Midbrain (tissue), 1 donor: ENCODE data around the gene INHBC.
"Not testable (repeated sequence)": the region's sequence is repeated elsewhere in the genome, so short reads cannot be mapped to it uniquely, and the experiment has no call there.

Source experiments
- DNase-seq: peaks from one replicate; lab custom pipeline; 2025; lab: John Stamatoyannopoulos, UW

Gene INHBC

DNA sequence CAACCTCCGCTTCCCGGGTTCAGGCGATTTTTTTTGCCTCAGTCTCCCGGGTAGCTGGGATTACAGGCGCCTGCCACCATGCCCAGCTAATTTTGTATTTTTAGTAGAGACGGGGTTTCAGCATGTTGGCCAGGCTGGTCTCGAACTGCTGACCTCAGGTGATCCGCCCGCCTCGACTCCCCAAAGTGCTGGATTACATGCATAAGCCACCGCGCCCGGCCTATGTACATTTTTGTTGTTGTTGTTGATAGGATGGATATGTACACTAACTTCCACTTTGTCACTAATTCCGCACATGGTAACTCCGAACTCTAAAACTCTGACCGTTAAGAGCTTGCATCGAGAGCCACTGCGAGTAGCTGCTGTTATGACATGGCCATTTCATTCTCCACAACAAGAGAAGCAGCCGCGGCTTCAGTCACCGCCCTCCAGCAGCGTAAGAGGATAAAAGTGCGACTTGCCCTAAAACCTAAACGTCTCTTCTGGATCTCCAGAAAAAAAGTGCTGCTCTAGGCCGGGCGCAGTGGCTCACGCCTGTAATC lies 52.5 kb downstream of the INHBC start:
- DNase-seq = no peak

DNA sequence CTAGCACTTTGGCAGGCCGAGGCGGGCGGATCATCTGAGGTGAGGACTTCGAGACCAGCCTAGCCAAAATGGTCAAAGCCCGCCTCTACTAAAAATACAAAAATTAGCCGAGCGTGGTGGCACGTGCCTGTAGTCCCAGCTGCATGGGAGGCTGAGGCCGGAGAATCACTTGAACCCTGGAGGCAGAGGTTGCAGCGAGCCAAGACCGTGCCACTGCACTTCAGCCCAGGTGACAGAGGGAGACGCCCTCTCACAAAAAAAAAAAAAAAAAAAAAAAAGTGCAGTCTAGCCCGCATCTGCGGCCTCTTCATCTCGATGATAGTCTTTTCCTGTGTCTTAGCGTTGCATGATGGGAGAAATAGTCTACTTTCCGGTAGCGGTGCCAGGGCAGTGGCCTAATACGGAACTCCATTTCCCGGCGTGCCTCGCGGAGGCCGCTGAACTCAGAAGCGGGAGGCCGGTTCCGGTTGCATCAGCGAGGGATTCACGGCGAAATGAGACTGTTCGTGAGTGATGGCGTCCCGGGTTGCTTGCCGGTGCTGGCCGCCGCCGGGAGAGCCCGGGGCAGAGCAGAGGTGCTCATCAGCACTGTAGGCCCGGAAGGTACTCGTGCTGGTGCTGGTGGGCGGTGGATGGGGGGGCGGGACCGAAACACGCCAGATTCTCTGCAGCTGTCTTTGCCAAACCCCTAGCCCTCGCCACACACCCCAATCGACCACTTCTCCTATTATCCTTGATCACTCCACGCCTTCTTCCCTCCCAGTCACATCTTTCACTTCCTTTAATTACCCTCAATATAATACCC lies 53.2 kb downstream of the INHBC start, which contains the start of gene MARS1:
Gene MARS1, plus strand, starts transcription at position 472 of the 805 bp plus-strand sequence. Its CDS starts 23 bp downstream, at position 495.
- DNase-seq = peak; percentile 98

DNA sequence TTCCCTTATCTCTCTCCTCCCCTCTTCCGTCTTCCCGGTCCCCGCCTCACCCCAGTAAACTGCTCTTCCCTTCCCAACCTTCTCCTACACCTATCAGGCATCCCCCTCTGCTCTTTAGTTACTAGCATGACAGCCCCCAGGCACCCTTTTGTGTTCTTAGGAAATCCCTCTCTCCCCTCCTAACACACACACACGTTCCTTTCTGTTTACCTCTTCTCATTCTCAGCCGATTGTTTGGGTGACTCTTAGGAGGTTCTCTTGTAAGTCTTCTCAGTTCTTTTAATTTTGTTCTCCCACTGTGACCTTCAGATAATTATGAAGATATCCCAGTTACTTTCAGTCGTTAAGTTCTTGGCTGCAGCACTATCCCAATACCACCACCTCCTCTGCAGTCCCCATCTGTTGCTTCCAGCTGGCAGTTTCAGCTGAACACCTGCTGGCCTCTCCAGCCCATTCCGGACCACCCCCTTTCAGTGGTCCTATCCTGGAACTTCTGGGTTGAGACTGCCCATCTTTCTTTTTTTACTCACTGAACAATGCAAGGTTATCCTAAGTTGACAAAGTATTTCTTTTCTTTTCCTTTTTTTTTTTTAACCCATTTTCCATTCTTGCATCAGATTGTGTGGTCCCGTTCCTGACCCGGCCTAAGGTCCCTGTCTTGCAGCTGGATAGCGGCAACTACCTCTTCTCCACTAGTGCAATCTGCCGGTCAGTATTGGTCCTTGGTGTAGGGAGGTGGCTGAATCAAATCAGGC lies 54.0 kb downstream of the INHBC start:
- no peak for DNase-seq

DNA sequence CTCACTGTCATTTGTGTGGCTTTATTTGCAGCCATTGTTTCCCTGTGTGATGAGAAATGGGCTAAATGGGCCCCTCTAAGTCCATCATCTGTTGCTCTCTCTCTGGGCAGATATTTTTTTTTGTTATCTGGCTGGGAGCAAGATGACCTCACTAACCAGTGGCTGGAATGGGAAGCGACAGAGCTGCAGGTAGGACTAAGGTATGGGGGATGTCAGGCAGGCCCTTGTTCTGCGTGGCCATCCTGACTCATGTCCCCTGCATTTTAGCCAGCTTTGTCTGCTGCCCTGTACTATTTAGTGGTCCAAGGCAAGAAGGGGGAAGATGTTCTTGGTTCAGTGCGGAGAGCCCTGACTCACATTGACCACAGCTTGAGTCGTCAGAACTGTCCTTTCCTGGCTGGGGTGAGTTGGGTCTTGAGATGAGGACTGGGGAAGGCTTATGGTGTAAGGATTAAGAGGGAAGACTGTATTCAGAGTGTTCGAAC lies 54.6 kb downstream of the INHBC start:
- DNase-seq = no peak

DNA sequence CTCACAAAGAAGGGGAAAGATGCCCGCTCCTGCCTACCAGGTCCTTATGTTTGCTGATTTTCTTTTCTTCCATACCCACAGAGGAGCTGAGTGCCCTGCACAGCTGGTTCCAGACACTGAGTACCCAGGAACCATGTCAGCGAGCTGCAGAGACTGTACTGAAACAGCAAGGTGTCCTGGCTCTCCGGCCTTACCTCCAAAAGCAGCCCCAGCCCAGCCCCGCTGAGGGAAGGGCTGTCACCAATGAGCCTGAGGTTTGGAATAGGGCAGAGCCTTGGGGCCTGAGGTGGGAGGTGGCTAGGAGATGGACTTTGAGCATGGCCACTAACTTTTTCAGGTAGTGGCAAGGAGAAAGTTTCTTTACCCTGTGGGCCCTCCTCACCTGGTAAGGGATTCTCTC lies 55.5 kb downstream of the INHBC start:
- no peak for DNase-seq

DNA sequence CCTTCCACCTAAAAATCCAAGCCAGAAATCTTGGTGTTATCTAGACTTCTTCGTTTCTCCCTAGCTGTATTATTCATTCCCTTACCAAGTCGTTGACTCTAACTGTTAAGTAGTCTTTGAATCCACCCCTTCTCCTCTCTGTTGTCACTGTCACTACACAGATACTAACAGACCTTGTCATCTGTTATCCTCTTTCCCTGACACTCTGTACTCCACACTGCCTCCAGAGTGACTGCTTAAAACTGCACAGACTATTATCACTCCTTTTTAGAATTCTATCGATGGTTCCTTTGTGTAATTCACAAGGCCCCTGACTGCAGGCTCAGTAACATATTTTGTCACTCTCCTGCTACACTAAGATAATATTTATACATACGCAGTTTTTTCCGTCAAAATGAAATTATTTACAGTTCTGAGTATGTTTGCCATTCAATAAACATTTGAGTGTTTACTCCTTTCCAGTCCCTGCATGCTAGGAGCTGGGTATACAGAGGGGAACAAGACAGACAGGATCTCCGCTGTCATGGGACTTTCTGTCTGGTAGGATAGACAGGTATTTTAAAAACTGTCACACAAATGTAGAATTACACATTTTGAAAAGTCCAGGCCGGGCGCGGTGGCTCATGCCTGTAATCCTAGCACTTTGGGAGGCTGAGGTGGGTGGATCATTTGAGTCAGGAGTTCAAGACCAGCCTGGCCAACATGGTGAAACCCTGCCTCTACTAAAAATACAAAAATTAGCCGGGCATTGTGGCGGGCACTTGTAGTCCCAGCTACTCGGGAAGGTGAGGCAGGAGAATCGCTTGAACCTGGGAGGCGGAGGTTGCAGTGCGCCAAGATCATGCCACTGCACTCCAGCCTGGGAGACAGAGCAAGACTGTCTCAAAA lies 57.1 kb downstream of the INHBC start:
- DNase-seq = no peak

DNA sequence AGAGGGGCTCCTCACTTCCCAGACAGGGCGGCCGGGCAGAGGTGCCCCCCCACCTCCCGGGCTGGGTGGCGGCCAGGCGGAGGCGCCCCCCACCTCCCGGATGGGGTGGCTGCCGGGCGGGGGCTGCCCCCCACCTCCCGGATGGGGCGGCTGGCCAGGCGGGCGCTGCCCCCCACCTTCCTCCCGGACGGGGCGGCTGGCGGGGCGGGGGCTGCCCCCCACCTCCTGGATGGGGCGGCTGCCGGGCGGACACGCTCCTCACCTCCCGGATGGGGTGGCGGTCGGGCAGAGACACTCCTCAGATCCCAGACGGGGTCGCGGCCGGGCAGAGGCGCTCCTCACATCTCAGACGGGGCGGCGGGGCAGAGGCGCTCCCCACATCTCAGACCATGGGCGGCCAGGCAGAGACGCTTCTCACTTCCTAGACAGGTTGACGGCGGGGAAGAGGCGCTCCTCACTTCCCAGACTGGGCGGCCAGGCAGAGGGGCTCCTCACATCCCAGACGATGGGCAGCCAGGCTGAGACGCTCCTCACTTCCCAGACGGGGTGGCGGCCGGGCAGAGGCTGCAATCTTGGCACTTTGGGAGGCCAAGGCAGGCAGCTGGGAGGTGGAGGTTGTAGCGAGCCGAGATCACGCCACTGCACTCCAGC lies 60.6 kb downstream of the INHBC start:
- not testable (repeated sequence) for DNase-seq

DNA sequence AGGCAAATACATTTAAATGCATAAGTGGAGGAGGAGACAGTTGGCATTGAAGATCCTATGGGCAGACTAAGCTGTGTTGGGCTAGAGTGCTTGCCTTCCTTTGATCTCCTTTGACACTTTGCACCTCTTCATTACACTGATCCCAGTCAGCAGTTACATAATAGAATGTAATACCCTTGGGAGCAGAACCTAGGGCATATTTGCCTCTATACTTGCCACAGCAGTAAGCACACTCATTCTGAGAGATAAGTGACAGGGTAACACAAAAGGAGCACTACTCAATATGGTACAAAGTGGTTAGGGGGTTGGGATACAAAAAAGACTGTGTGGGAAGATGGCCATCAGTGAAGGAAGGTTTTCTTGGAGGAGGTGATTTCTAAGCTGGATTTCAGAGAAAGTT lies 62.2 kb downstream of the INHBC start:
- DNase-seq = no peak

DNA sequence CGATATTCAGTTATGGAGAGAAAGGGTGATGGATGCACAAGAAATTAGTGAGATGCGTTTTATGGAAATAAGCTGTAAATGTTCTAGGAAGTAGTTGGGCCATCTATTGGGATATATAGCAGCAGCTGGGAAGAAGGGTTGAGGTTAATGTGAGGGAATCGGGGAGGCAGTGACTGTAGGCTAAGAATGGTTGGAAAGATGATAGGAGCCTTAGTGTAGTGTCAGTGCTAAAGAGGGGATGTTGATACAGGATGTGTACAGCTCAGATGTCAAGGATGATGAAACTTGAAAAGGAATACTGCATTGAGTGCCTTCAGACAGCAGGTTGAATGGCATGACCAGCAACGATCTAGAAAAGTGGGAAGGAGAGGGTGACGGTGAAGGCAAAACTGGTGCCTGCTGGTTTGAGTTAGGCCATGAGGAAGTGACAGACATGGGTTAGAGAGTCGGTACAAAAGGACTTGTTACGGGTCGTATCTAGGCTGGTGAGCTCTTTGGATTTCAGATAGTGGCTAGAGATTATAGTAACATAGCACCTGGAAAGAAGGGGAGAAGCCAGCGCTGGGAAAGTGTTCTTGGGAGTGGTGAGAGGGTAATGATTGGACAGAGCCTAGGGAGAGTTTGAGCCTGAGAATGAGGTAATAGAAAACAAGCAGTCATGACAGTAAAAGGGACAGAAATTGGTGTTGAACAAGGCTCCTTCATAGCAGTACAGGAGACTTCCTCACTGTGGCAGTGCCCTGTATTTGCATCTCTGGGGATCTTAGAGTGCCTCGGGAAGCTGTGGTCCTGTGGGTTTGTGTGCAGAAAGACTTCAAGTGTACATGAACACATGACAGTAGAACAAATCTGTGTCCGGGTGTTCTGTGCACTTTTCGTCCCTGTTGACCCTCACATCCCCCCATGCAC lies 62.9 kb downstream of the INHBC start:
- DNase-seq = no peak

DNA sequence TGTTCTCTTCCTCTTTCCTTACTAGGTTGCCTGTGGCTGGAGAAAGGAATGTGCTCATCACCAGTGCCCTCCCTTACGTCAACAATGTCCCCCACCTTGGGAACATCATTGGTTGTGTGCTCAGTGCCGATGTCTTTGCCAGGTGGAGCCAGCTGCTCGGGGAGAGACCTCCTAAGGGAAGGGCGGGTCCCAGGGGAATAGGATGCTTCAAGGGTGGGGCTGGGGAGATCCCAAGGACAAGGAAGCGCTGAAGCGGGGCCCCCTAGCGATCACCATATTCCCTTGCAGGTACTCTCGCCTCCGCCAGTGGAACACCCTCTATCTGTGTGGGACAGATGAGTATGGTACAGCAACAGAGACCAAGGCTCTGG lies 63.5 kb downstream of the INHBC start:
- no peak for DNase-seq

DNA sequence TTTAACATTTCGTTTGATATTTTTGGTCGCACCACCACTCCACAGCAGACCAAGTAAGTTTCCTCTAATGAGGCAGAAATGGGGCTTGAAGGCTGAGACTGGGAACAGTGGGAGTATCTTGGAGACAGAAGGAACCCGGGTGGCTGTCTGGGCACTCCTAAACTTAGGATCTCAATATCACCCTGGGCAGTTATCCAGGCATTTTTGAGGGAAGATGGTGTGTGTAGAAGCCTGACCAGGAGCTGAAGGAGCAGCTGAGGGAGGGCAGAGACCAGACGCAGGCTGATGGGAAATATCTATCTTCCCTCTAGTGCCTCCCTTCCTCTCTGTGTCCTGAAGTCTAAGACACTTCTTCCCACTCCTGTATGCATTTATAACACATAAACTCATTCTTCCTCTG lies 64.0 kb downstream of the INHBC start:
- no peak for DNase-seq

DNA sequence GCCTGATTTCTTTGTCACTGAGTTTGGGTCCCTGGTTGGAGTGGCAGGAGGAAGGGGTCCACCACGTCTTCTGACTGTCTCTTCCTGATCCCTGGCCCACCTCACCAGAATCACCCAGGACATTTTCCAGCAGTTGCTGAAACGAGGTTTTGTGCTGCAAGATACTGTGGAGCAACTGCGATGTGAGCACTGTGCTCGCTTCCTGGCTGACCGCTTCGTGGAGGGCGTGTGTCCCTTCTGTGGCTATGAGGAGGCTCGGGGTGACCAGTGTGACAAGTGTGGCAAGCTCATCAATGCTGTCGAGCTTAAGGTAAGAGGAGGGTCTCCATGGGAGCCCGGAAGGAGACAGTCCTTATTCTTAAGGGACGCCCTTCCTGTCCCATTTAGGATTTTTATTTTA lies 65.6 kb downstream of the INHBC start:
- DNase-seq = no peak
